Panc1 (cell line): ENCODE measurements around the gene RNU7-1. TPM values are rescaled to one million over a fixed set of nuclear protein-coding genes. Genes with fewer than 3 reads are reported as not detected.
A peak's percentile ranks its signal among the peaks of the same experiment; 100 is the strongest.

Source experiments
- ATAC-seq: fragments of 200-7000 bp; cut with Tn5 transposase; 2 replicates; pipeline ENCODE4 v1.9.1; 2020; ENCODE audit warnings: mild to moderate bottlenecking, moderate library complexity
- BruUV-seq: library from RNA; stranded (reverse); fragments of 400-500 nt; replicated peaks from 2 replicates; lab custom pipeline; 2021; lab: Mats Ljungman, UMichigan
- CTCF ChIA-PET: fragments of 300-600 bp; sonication (Branson Sonifier 250); formaldehyde crosslinking; loops from one replicate; lab custom pipeline; 2022; ENCODE audit warnings: antibody characterized with exemption; lab: Charles Lee
- POLR2A ChIA-PET: fragments of 300-600 bp; sonication (Branson Sonifier 250); formaldehyde crosslinking; loops from one replicate; lab custom pipeline; 2022; ENCODE audit warnings: antibody characterized with exemption; lab: Charles Lee
- DNase-seq: peaks from one replicate; pipeline ENCODE4 v3.0.0-alpha.2; 2010; ENCODE audit warnings: low read depth, low spot score
- H3K27ac ChIP-seq: 2 replicates; pipeline ENCODE4 v1.5.1; 2011; ENCODE audit warnings: mild to moderate bottlenecking, low read length, inconsistent platforms
- H3K27me3 ChIP-seq: fragments of 200-500 bp; sonication (Bioruptor generic); 2 replicates; pipeline ENCODE4 v1.6.0; 2014; ENCODE audit warnings: low read length, inconsistent platforms; ENCODE audit not compliant: control insufficient read depth, insufficient read depth
- H3K36me3 ChIP-seq: fragments of 200-500 bp; sonication (Bioruptor generic); 2 replicates; pipeline ENCODE4 v1.5.1; 2014; ENCODE audit warnings: inconsistent platforms, mild to moderate bottlenecking, low read length, moderate library complexity; ENCODE audit not compliant: control insufficient read depth, insufficient read depth
- H3K4me1 ChIP-seq: 2 replicates; pipeline ENCODE4 v1.5.1; 2011; ENCODE audit warnings: inconsistent platforms, mild to moderate bottlenecking, low read length, moderate library complexity; ENCODE audit not compliant: control insufficient read depth, insufficient read depth
- H3K4me3 ChIP-seq, 2 experiments: 2 replicates each; pipeline ENCODE4 v1.5.1; 2011 to 2012; ENCODE audit warnings: low read depth in 2 of 2, low read length in 2 of 2, mild to moderate bottlenecking in 2 of 2, inconsistent platforms in 1 of 2, moderate library complexity in 1 of 2
- H3K9me3 ChIP-seq: fragments of 200-500 bp; sonication (Bioruptor generic); 2 replicates; pipeline ENCODE4 v1.5.1; 2014; ENCODE audit warnings: low read depth, mild to moderate bottlenecking, inconsistent platforms, low read length, moderate library complexity; ENCODE audit not compliant: control insufficient read depth, insufficient read depth
- POLR2AphosphoS5 ChIP-seq: IDR thresholded peaks from 2 replicates; pipeline ENCODE4 v1.6.1; 2012; ENCODE audit warnings: mild to moderate bottlenecking, low read depth, low read length, moderate library complexity
- SIN3A ChIP-seq: IDR thresholded peaks from 2 replicates; pipeline ENCODE4 v1.6.1; 2012; ENCODE audit warnings: low read depth, mild to moderate bottlenecking, low read length, moderate library complexity, borderline replicate concordance; ENCODE audit not compliant: insufficient read depth
- TCF7L2 ChIP-seq: IDR thresholded peaks from 2 replicates; pipeline ENCODE4 v1.6.1; 2011; ENCODE audit warnings: mild to moderate bottlenecking, low read depth, low read length, inconsistent platforms
- in situ Hi-C: cut with HindIII; loops from 2 replicates; pipeline ENCODE4 v1.10.0; 2016; ENCODE audit warnings: low sequenced_read_pairs, low pct_unique_long_range_greater_than_20kb
- intact Hi-C: fragments of 100-400 bp; cut with micrococcal nuclease; formaldehyde crosslinking; loops from one replicate; pipeline ENCODE4 v1.10.0; 2022; ENCODE audit not compliant: unreplicated experiment
- total RNA-seq: library from RNA; stranded (reverse); gene quantifications from one replicate; pipeline ENCODE4 v1.2.1, GENCODE V29; 2021; ENCODE audit not compliant: unreplicated experiment
- TF ChIP-seq, protein P1 (sequence below), 2 experiments: IDR thresholded peaks; 2 replicates each; pipeline ENCODE4 v1.6.1; 2011 to 2012; ENCODE audit warnings: low read depth in 2 of 2, control low read depth in 1 of 2, low read length in 1 of 2, mild to moderate bottlenecking in 1 of 2, moderate library complexity in 1 of 2; ENCODE audit not compliant: insufficient read depth in 1 of 2
- TF ChIP-seq, protein P2 (sequence below): fragments of 450-650 bp; IDR thresholded peaks from 2 replicates; pipeline ENCODE4 v1.5.1; 2017; ENCODE audit warnings: mild to moderate bottlenecking

The RNU7-1 gene
- total RNA-seq, 1 experiment from 2014 or later: not detected

DNA sequence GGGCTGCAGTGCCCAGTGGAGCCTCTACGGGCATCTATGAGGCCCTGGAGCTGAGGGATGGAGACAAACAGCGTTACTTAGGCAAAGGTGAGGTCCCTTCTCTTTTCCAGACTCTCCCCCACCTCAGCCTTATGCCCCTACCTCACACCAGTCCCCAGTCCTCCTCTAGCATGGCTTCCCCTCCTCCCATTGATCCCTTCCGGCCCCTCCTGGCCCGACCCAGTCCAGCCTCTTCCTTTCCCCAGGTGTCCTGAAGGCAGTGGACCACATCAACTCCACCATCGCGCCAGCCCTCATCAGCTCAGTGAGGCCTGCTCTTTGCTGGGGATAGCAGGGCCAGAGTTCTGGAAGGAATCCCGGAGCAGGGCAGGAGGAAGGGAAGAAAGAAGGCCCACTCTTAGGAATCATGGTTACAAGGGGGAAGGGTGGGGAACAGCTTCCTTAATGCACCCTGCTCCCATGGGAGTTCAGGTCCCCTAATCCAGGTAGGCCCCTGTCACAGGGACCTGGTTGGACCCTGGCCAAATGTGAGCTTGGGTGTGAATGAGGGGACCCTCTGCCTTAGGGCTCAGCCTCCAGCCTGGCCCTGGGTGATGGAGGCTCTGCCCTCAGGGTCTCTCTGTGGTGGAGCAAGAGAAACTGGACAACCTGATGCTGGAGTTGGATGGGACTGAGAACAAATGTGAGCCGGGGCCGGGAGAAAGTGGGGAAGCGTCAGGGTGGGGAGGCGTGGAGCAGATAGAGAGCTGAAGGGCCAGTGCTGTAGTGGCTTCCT lies 27.0 kb upstream of the RNU7-1 start:
- H3K4me3 ChIP-seq: no peak overlapping the region
- TF ChIP-seq, protein P1, sequence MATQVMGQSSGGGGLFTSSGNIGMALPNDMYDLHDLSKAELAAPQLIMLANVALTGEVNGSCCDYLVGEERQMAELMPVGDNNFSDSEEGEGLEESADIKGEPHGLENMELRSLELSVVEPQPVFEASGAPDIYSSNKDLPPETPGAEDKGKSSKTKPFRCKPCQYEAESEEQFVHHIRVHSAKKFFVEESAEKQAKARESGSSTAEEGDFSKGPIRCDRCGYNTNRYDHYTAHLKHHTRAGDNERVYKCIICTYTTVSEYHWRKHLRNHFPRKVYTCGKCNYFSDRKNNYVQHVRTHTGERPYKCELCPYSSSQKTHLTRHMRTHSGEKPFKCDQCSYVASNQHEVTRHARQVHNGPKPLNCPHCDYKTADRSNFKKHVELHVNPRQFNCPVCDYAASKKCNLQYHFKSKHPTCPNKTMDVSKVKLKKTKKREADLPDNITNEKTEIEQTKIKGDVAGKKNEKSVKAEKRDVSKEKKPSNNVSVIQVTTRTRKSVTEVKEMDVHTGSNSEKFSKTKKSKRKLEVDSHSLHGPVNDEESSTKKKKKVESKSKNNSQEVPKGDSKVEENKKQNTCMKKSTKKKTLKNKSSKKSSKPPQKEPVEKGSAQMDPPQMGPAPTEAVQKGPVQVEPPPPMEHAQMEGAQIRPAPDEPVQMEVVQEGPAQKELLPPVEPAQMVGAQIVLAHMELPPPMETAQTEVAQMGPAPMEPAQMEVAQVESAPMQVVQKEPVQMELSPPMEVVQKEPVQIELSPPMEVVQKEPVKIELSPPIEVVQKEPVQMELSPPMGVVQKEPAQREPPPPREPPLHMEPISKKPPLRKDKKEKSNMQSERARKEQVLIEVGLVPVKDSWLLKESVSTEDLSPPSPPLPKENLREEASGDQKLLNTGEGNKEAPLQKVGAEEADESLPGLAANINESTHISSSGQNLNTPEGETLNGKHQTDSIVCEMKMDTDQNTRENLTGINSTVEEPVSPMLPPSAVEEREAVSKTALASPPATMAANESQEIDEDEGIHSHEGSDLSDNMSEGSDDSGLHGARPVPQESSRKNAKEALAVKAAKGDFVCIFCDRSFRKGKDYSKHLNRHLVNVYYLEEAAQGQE (IDR thresholded peaks at IDR 0.05; ENCODE audit: insufficient read depth in 1 of 2, low read depth in 2 of 2, low read length in 1 of 2): no peak
- TF ChIP-seq SIN3A (no peak), TCF7L2 (no peak), POLR2AphosphoS5 (no peak)
- TF ChIP-seq, protein P2, sequence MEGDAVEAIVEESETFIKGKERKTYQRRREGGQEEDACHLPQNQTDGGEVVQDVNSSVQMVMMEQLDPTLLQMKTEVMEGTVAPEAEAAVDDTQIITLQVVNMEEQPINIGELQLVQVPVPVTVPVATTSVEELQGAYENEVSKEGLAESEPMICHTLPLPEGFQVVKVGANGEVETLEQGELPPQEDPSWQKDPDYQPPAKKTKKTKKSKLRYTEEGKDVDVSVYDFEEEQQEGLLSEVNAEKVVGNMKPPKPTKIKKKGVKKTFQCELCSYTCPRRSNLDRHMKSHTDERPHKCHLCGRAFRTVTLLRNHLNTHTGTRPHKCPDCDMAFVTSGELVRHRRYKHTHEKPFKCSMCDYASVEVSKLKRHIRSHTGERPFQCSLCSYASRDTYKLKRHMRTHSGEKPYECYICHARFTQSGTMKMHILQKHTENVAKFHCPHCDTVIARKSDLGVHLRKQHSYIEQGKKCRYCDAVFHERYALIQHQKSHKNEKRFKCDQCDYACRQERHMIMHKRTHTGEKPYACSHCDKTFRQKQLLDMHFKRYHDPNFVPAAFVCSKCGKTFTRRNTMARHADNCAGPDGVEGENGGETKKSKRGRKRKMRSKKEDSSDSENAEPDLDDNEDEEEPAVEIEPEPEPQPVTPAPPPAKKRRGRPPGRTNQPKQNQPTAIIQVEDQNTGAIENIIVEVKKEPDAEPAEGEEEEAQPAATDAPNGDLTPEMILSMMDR: no peak
- H3K9me3 ChIP-seq: no peaks in the 10 kb centered on the region
- no peak overlapping the region for H3K27ac ChIP-seq
- TSS peak; percentile 52 for BruUV-seq
- ChIA-PET POLR2A (no interaction called here), CTCF (no interaction called here)
- no peaks in the 10 kb centered on the region for H3K27me3 ChIP-seq
- DNase-seq: no peak
- in situ Hi-C loops (no loop called here), intact Hi-C loops (no loop called here)
- no peak for ATAC-seq
- H3K36me3 ChIP-seq: no peaks in the 10 kb centered on the region; the same call in 1 of the 2 replicates
- H3K4me1 ChIP-seq: peaks cover 4% of the 10 kb centered on the region; the same call in 1 of the 2 replicates

DNA sequence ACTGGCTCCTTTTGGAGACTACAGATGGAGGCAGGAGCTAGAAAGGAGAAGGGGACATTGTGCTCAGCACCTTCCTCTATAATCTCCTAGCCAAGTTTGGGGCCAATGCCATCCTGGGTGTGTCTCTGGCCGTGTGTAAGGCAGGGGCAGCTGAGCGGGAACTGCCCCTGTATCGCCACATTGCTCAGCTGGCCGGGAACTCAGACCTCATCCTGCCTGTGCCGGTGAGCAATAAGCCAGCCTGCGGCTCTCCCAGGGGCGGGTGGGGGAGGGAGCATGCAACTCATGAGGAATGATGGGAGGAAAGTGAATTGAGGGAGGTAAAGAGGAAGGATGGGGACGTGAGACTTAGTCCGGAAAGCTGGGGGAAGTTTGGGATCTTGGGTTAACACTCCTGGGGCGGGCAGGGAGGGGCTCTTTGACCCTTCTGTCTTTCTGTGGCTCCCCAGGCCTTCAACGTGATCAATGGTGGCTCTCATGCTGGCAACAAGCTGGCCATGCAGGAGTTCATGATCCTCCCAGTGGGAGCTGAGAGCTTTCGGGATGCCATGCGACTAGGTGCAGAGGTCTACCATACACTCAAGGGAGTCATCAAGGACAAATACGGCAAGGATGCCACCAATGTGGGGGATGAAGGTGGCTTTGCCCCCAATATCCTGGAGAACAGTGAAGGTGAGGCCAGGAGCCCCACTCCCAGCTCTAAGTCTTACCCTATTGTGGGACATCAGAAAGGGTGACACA lies 26.0 kb upstream of the RNU7-1 start:
- H3K36me3 ChIP-seq: no peaks in the 10 kb centered on the region; the same call in 1 of the 2 replicates
- ChIA-PET POLR2A (no interaction called here), CTCF (no interaction called here)
- in situ Hi-C loops: no loop called here
- TF ChIP-seq TCF7L2 (no peak), POLR2AphosphoS5 (no peak), SIN3A (no peak)
- TF ChIP-seq, protein P2: no peak
- TF ChIP-seq, protein P1 (IDR thresholded peaks at IDR 0.05; ENCODE audit: insufficient read depth in 1 of 2, low read depth in 2 of 2, low read length in 1 of 2): no peak
- no peak for ATAC-seq
- no peaks in the 10 kb centered on the region for H3K27me3 ChIP-seq
- H3K4me3 ChIP-seq: no peak overlapping the region
- BruUV-seq: no TSS peak
- DNase-seq: no peak
- intact Hi-C loops: no loop called here
- no peaks in the 10 kb centered on the region for H3K9me3 ChIP-seq
- peaks cover 4% of the 10 kb centered on the region; the same call in 1 of the 2 replicates for H3K4me1 ChIP-seq
- H3K27ac ChIP-seq: no peak overlapping the region
